Breast epithelium (tissue), 3 donors: Measurements from ENCODE around the gene LGALSL.

ENCODE experiments used
- POLR2A ChIP-seq: fragments of 450-650 bp; IDR thresholded peaks from one replicate; pipeline ENCODE4 v1.6.1; 2016; ENCODE audit warnings: antibody characterized with exemption, mild to moderate bottlenecking, moderate library complexity
- POLR2AphosphoS5 ChIP-seq, 3 donors: sonication (generic); formaldehyde crosslinking; IDR thresholded peaks; one replicate each; pipeline ENCODE4 v1.6.1; 2017; ENCODE audit warnings: antibody characterized with exemption in 3 of 3
- TF ChIP-seq, protein P1 (sequence below), 3 donors: fragments of 450-650 bp; IDR thresholded peaks; one replicate each; pipeline ENCODE4 v1.5.1; 2016 to 2017; ENCODE audit warnings: antibody characterized with exemption in 3 of 3, mild to moderate bottlenecking in 3 of 3, moderate library complexity in 3 of 3

DNA sequence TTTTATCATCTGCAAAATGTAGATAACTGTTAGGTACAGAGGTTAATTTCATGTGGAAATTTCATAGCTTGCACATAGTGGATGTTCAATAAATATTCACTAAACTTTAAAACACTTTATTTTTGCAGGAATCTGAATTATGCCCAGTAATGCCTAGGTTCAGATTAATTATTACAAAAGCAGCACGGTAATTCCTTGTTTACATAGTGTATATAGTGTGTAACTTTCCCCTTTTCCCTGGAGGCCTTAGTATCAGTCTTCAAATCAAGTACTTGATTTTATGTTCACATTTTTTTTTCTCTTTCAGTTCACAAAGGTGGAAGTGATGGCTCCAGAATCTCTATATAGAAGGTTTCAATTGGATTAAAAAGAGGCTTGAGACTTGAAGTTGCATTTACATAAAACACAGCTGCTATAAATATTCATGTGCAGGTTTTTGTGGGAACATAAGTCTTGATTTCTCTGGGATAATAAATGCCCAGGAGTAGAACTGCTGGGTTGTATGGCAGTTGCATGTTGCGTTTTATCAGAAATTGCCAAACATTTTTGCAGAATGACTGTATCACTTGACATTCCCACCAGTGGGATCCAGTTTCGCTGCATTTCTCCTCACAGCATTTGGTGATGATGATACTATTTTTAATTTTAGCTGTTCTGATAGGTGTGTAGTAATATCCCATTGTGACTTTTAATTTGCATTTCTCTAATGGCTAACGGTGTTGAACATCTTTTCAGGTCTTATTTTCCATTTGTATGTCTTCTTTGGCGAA, 27.6 kb upstream of the LGALSL start:
- TF ChIP-seq, protein P1, sequence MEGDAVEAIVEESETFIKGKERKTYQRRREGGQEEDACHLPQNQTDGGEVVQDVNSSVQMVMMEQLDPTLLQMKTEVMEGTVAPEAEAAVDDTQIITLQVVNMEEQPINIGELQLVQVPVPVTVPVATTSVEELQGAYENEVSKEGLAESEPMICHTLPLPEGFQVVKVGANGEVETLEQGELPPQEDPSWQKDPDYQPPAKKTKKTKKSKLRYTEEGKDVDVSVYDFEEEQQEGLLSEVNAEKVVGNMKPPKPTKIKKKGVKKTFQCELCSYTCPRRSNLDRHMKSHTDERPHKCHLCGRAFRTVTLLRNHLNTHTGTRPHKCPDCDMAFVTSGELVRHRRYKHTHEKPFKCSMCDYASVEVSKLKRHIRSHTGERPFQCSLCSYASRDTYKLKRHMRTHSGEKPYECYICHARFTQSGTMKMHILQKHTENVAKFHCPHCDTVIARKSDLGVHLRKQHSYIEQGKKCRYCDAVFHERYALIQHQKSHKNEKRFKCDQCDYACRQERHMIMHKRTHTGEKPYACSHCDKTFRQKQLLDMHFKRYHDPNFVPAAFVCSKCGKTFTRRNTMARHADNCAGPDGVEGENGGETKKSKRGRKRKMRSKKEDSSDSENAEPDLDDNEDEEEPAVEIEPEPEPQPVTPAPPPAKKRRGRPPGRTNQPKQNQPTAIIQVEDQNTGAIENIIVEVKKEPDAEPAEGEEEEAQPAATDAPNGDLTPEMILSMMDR (IDR thresholded peaks at IDR 0.05) = no peak
- TF ChIP-seq POLR2AphosphoS5 (IDR thresholded peaks at IDR 0.05) = no peak
- TF ChIP-seq POLR2A = no peak
